ENCODE results near the gene CADM1.

The CADM1 gene

GRCh38 chr11:115502636-115503082 lies 1.6 kb downstream of the CADM1 start:
- DNase-seq (ENCODE audit: low read depth in 2 of 2), result no peak
- peak overlapping the region; percentile 19 to 51 for H3K4me3 ChIP-seq (replicated peaks in 1 of 2; ENCODE audit: low read depth in 2 of 2, low read length in 2 of 2)
- TF ChIP-seq CTCF (IDR thresholded peaks at IDR 0.05; ENCODE audit: low read depth, low read length), result no peak

GRCh38 chr11:115501893-115502589 lies 2.2 kb downstream of the CADM1 start:
- DNase-seq (ENCODE audit: low read depth in 2 of 2), result no peak
- TF ChIP-seq CTCF (IDR thresholded peaks at IDR 0.05; ENCODE audit: low read depth, low read length), result no peak
- H3K4me3 ChIP-seq (replicated peaks in 1 of 2; ENCODE audit: low read depth in 2 of 2, low read length in 2 of 2), result no peak overlapping the region

DNA sequence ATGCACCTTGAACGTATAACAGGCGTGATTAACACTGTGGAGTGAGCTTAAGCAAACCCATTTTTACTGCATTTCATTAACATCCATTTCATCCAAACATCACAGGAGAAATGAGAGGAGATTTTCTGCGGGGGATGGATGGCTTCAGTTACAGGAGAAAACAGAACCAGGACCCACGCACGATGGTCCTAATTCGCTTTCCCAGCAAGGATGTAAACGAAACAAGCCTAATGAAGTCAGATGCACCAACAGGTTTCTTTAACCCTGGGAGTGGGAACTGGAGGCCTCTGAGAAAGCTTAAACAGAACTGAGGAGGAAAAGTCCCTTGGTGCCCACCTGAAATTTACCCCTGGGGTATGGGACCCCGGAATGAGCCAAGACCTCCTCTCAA lies 2.7 kb downstream of the CADM1 start:
- no peak for TF ChIP-seq CTCF (IDR thresholded peaks at IDR 0.05; ENCODE audit: low read depth, low read length)
- H3K4me3 ChIP-seq (replicated peaks in 1 of 2; ENCODE audit: low read depth in 2 of 2, low read length in 2 of 2), result no peak overlapping the region
- DNase-seq (ENCODE audit: low read depth in 2 of 2), result no peak

DNA sequence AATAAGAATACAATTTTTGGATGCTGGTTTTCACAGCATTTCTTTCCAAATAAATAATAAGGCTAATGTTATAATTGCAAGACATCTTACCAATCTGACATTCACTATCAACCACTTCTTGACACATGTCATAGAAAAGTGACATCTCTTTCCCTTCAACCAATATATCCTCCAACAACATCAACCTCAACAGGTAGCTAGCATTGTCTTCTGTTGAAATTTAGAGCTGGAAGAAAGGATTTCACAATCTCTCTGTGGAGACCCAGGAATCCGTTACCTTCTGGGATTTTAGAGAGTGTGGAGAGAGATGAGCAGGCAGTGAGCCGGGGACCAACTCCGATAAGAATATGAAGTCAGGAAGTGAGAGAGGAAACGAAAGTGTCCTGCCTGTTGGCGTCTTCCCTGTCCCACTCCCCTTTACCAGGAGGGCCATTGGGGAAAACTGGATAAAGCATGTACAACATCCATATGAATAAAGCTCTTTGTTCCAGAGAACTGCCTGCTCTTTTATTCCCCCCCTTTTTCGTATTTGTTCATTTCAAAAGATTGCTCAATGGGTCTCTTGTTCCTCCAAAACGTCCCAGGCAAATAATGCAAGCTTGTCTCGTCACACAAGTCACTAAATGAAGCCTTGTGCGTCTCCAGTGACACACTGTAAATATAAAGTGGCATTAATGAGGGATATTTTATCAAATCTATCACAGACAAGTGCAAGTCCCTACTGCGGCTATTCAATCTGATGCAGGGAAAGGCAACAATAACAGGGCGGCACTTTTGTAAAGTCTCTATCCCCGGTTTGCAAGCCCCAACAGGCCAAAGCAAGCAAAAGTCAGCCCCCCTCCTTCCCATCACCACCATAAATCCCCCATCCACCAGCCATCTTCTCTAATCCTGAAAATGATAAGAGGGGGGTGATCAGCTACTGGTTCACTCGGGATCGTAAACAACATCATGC lies 3.4 kb downstream of the CADM1 start:
- no peak for TF ChIP-seq CTCF (IDR thresholded peaks at IDR 0.05; ENCODE audit: low read depth, low read length)
- H3K4me3 ChIP-seq (replicated peaks in 1 of 2; ENCODE audit: low read depth in 2 of 2, low read length in 2 of 2), result no peak overlapping the region
- no peak for DNase-seq (ENCODE audit: low read depth in 2 of 2)

- H3K4me3 ChIP-seq (replicated peaks in 1 of 2; ENCODE audit: low read depth in 2 of 2, low read length in 2 of 2), result no peak overlapping the region
Observed at GRCh38 chr11:115499891-115500290, 4.3 kb downstream of the CADM1 start.

More at GRCh38 chr11:115499891-115500290, 4.3 kb downstream of the CADM1 start:
- TF ChIP-seq CTCF (IDR thresholded peaks at IDR 0.05; ENCODE audit: low read depth, low read length), result no peak
- no peak for DNase-seq (ENCODE audit: low read depth in 2 of 2)

All from cardiac fibroblast (primary cell).